ENCODE measurements around the gene RXRA.

- TF ChIP-seq POLR2A (IDR thresholded peaks at IDR 0.05; ENCODE audit: low read length) (no peak), GATA1 (IDR thresholded peaks at IDR 0.05; ENCODE audit: low read depth, low read length) (no peak)
Measured at GRCh38 chr9:134393582-134394280, 67.5 kb downstream of the RXRA start.
